Thyroid gland (tissue), 4 donors: ENCODE measurements around the gene KRI1. TPM values are rescaled to one million over a fixed set of nuclear protein-coding genes. Genes with fewer than 3 reads are reported as not detected.

Experiments used
- DNase-seq, 2 donors: peaks; one replicate each; pipeline ENCODE4 v3.0.0-alpha.2; 2019
- H3K27ac ChIP-seq, 3 donors: fragments of 200-600 bp; sonication (generic); 1 replicate in 2 of 3; 2 replicates in 1 of 3; pipeline ENCODE4 v1.5.1; 2016 to 2019; ENCODE audit warnings: mild to moderate bottlenecking in 1 of 3, moderate library complexity in 1 of 3
- H3K27me3 ChIP-seq: fragments of 200-600 bp; sonication (generic); one replicate; pipeline ENCODE4 v1.5.1; 2019
- H3K36me3 ChIP-seq, 2 donors: fragments of 200-600 bp; sonication (generic); one replicate each; pipeline ENCODE4 v1.5.1; 2016 to 2019
- H3K4me1 ChIP-seq, 2 donors: fragments of 200-600 bp; sonication (generic); one replicate each; pipeline ENCODE4 v1.5.1; 2017 to 2019
- H3K4me3 ChIP-seq, 3 donors: fragments of 200-600 bp; sonication (generic); replicated peaks in 1 of 3; 1 replicate in 2 of 3; 2 replicates in 1 of 3; pipeline ENCODE4 v1.5.1; 2016; ENCODE audit warnings: mild to moderate bottlenecking in 1 of 3
- H3K9me3 ChIP-seq: fragments of 200-600 bp; sonication (generic); one replicate; pipeline ENCODE4 v1.5.1; 2017
- CTCF ChIP-seq, 6 experiments: fragments of 200-600 bp in 3 of 6; fragments of 450-650 bp in 3 of 6; sonication (generic) in 3 of 6; IDR thresholded peaks; one replicate each; pipeline ENCODE4 v1.5.1; 2016 to 2019; ENCODE audit warnings: antibody characterized with exemption in 6 of 6, mild to moderate bottlenecking in 2 of 6, inconsistent platforms in 1 of 6, moderate library complexity in 1 of 6
- POLR2A ChIP-seq, 2 donors: fragments of 450-650 bp; IDR thresholded peaks; one replicate each; pipeline ENCODE4 v1.6.1; 2017; ENCODE audit warnings: antibody characterized with exemption in 2 of 2, mild to moderate bottlenecking in 2 of 2, moderate library complexity in 1 of 2
- WGBS, 2 donors: methylation state at CpG; one replicate each; pipeline ENCODE4 v1.1.5; 2017; 5-methylcytosine and 5-hydroxymethylcytosine counted together
- intact Hi-C: fragments of 100-400 bp; cut with DNase I; formaldehyde crosslinking; loops from one replicate; pipeline ENCODE4 v1.15.1; 2023
- total RNA-seq, 4 donors: library from RNA; depleted of rRNA; stranded (reverse); fragments of >200 nt; gene quantifications; one replicate each; pipeline ENCODE4 v1.2.3, GENCODE V29; 2016

KRI1 gene
- total RNA-seq, 4 donors from 2014 or later: 17.3 to 49.7 (median 28.2) TPM

- H3K9me3 ChIP-seq: no peaks in the 10 kb centered on the region
- H3K4me1 ChIP-seq: peaks cover 2 to 6% of the 10 kb centered on the region in 2 donors
- no peaks in the 10 kb centered on the region for H3K36me3 ChIP-seq
- H3K4me3 ChIP-seq: no peak overlapping the region
- no peak overlapping the region for H3K27ac ChIP-seq
- intact Hi-C loops: no loop called here
- no peaks in the 10 kb centered on the region for H3K27me3 ChIP-seq
- DNase-seq: no peak
- TF ChIP-seq POLR2A (IDR thresholded peaks at IDR 0.05): no peak
- no peak for TF ChIP-seq CTCF (IDR thresholded peaks at IDR 0.05)
- 82 to 85% methylated on average over 3 of the region's 3 CpGs for whole genome bisulfite sequencing, 2 donors
Observed at GRCh38 chr19:10523135-10523636, 42.6 kb downstream of the KRI1 start.

- Histone ChIP-seq H3K27me3 (peaks cover 7% of the 10 kb centered on the region), H3K4me3 (no peak overlapping the region), H3K36me3 (no peaks in the 10 kb centered on the region), H3K4me1 (peaks cover 13 to 18% of the 10 kb centered on the region in 2 donors), H3K27ac (no peak overlapping the region), H3K9me3 (no peaks in the 10 kb centered on the region)
- TF ChIP-seq POLR2A (IDR thresholded peaks at IDR 0.05) (no peak), CTCF (IDR thresholded peaks at IDR 0.05) (no peak)
- intact Hi-C loops: no loop called here
- WGBS, 2 donors: 81 to 82% methylated on average over 11 to 13 of the region's 13 CpGs
- no peak for DNase-seq
Observed at GRCh38 chr19:10521461-10522171, 44.2 kb downstream of the KRI1 start.

- TF ChIP-seq CTCF (IDR thresholded peaks at IDR 0.05) (no peak), POLR2A (IDR thresholded peaks at IDR 0.05) (no peak)
- Histone ChIP-seq H3K9me3 (no peaks in the 10 kb centered on the region), H3K4me1 (peaks cover 13 to 18% of the 10 kb centered on the region in 2 donors), H3K4me3 (no peak overlapping the region), H3K27ac (no peak overlapping the region), H3K36me3 (no peaks in the 10 kb centered on the region), H3K27me3 (peaks cover 7% of the 10 kb centered on the region)
- intact Hi-C loops: no loop called here
- WGBS, 2 donors: 79 to 86% methylated on average over 13 to 15 of the region's 15 CpGs
- no peak for DNase-seq
Observed at GRCh38 chr19:10520652-10521318, 45.0 kb downstream of the KRI1 start.

GRCh38 chr19:10519421-10519820 is 46.4 kb downstream of the KRI1 start:
- Histone ChIP-seq H3K36me3 (no peaks in the 10 kb centered on the region), H3K27ac (no peak overlapping the region), H3K4me3 (no peak overlapping the region), H3K4me1 (peaks cover 13 to 21% of the 10 kb centered on the region in 2 donors), H3K27me3 (peaks cover 7% of the 10 kb centered on the region), H3K9me3 (no peaks in the 10 kb centered on the region)
- TF ChIP-seq POLR2A (IDR thresholded peaks at IDR 0.05): no peak
- TF ChIP-seq CTCF (IDR thresholded peaks at IDR 0.05): no peak
- no peak for DNase-seq
- intact Hi-C loops: no loop called here
- WGBS, 2 donors: 78 to 80% methylated on average over 7 of the region's 7 CpGs
